ENCODE results near the gene MPO. TPM values are rescaled to one million over a fixed set of nuclear protein-coding genes. Genes with fewer than 3 reads are reported as not detected.

The MPO gene
- total and polyA plus RNA-seq, 10 of the 15 experiments (the other 5 are each of a cell fraction or from before 2014, with no cell fraction given) = 0.06 to 0.49 (median 0.14) TPM

- no peak overlapping the region for H3K4me3 ChIP-seq
- H3K27me3 ChIP-seq (replicated peaks in 1 of 2; ENCODE audit: control insufficient read depth in 2 of 2, insufficient read depth in 2 of 2, low read length in 1 of 2) = no peaks in the 10 kb centered on the region; a peak in 1 of 4 replicates
- H3K79me2 ChIP-seq (ENCODE audit: control insufficient read depth, insufficient read depth, low read length) = no peaks in the 10 kb centered on the region
- no peak for DNase-seq (ENCODE audit: low read depth, low spot score)
- no peaks in the 10 kb centered on the region for H4K20me1 ChIP-seq (ENCODE audit: control insufficient read depth, insufficient read depth)
- H2AFZ ChIP-seq (ENCODE audit: control insufficient read depth, low read depth, low read length) = no peak overlapping the region
- BruUV-seq (replicated peaks) = no TSS peak
- ChIA-PET CTCF (no interaction called here), POLR2A (no interaction called here), SMC1A (ENCODE audit: uncharacterized antibody, unreplicated experiment) (no interaction called here), RAD21 (ENCODE audit: unreplicated experiment) (no interaction called here)
- H3K36me3 ChIP-seq (ENCODE audit: control insufficient read depth in 2 of 2, insufficient read depth in 2 of 2, low read length in 1 of 2) = no peaks in the 10 kb centered on the region
- no peak overlapping the region for H3K4me2 ChIP-seq (ENCODE audit: control insufficient read depth, insufficient read depth)
- no peak overlapping the region for H3K9ac ChIP-seq (ENCODE audit: control insufficient read depth, insufficient read depth, low read length)
- ATAC-seq = no peak
- H3K9me3 ChIP-seq (replicated peaks; ENCODE audit: control insufficient read depth, insufficient read depth, low read length) = no peaks in the 10 kb centered on the region
- TF ChIP-seq CREB1 (IDR thresholded peaks at IDR 0.05; ENCODE audit: low read depth) = no peak
- TF ChIP-seq ATF7 (IDR thresholded peaks at IDR 0.05; ENCODE audit: low read depth) = no peak
- intact Hi-C loops (cut with micrococcal nuclease; ENCODE audit: unreplicated experiment) (no loop called here), in situ Hi-C loops (cut with MboI) (no loop called here)
- no peak overlapping the region for H3K27ac ChIP-seq (ENCODE audit: control insufficient read depth, insufficient read depth)
- 68% methylated on average over 60 of the region's 60 CpGs for WGBS (ENCODE audit: insufficient coverage, insufficient replicate concordance, low lambda C conversion rate, missing lambda C conversion rate)
- FAIRE-seq = no peak
- no peaks in the 10 kb centered on the region for H3K4me1 ChIP-seq (ENCODE audit: control insufficient read depth, insufficient read depth, low read length)
Observed at GRCh38 chr17:58279016-58279711, 1.6 kb downstream of the MPO start.

GRCh38 chr17:58278661-58279015 is 2.1 kb downstream of the MPO start:
- Histone ChIP-seq H4K20me1 (ENCODE audit: control insufficient read depth, insufficient read depth) (no peaks in the 10 kb centered on the region), H2AFZ (ENCODE audit: control insufficient read depth, low read depth, low read length) (no peak overlapping the region), H3K4me3 (no peak overlapping the region), H3K9ac (ENCODE audit: control insufficient read depth, insufficient read depth, low read length) (no peak overlapping the region), H3K9me3 (replicated peaks; ENCODE audit: control insufficient read depth, insufficient read depth, low read length) (no peaks in the 10 kb centered on the region), H3K27ac (ENCODE audit: control insufficient read depth, insufficient read depth) (no peak overlapping the region), H3K4me2 (ENCODE audit: control insufficient read depth, insufficient read depth) (no peak overlapping the region), H3K27me3 (replicated peaks in 1 of 2; ENCODE audit: control insufficient read depth in 2 of 2, insufficient read depth in 2 of 2, low read length in 1 of 2) (no peaks in the 10 kb centered on the region; a peak in 1 of 4 replicates), H3K36me3 (ENCODE audit: control insufficient read depth in 2 of 2, insufficient read depth in 2 of 2, low read length in 1 of 2) (no peaks in the 10 kb centered on the region), H3K4me1 (ENCODE audit: control insufficient read depth, insufficient read depth, low read length) (no peaks in the 10 kb centered on the region; the same call in 1 of the 2 replicates), H3K79me2 (ENCODE audit: control insufficient read depth, insufficient read depth, low read length) (no peaks in the 10 kb centered on the region)
- 32% methylated on average over 5 of the region's 5 CpGs for WGBS (ENCODE audit: insufficient coverage, insufficient replicate concordance, low lambda C conversion rate, missing lambda C conversion rate)
- POLR2A ChIA-PET = no interaction called here
- SMC1A ChIA-PET (ENCODE audit: uncharacterized antibody, unreplicated experiment) = no interaction called here
- FAIRE-seq (no peak), ATAC-seq (no peak), DNase-seq (ENCODE audit: low read depth, low spot score) (no peak)
- in situ Hi-C loops (cut with MboI) (no loop called here), intact Hi-C loops (cut with micrococcal nuclease; ENCODE audit: unreplicated experiment) (no loop called here)
- no TSS peak for BruUV-seq (replicated peaks)
- TF ChIP-seq ETV6 (conservative IDR thresholded peaks at IDR 0.05 in 1 of 2, IDR thresholded peaks at IDR 0.05 in 1 of 2; ENCODE audit: borderline replicate concordance in 1 of 2, low read depth in 1 of 2) (no peak), YY1 (IDR thresholded peaks at IDR 0.05; ENCODE audit: low read depth, low read length) (no peak), NFYB (IDR thresholded peaks at IDR 0.05; ENCODE audit: insufficient read depth, low read depth, low read length) (no peak), ZBED1 (IDR thresholded peaks at IDR 0.05; ENCODE audit: borderline replicate concordance) (no peak), STAT1 (conservative IDR thresholded peaks at IDR 0.05) (no peak)
- RAD21 ChIA-PET (ENCODE audit: unreplicated experiment) = no interaction called here
- CTCF ChIA-PET = no interaction called here

Data from GM12878 (cell line).